ENCODE data around the gene SMTNL2.
"Not testable (repeated sequence)": the region's sequence is repeated elsewhere in the genome, so short reads cannot be mapped to it uniquely, and the experiment has no call there.

The SMTNL2 gene

GRCh38 chr17:4635823-4636375, 51.6 kb downstream of the SMTNL2 start:
- DNase-seq, result no peak
- no peaks in the 10 kb centered on the region for H3K9me3 ChIP-seq (ENCODE audit: severe bottlenecking)
- no peaks in the 10 kb centered on the region for H3K27me3 ChIP-seq (ENCODE audit: insufficient read depth, low read depth, severe bottlenecking)
- no peaks in the 10 kb centered on the region for H3K36me3 ChIP-seq
- TF ChIP-seq CTCF (IDR thresholded peaks at IDR 0.05; ENCODE audit: low read depth, low read length), result no peak
- no peak overlapping the region for H3K27ac ChIP-seq
- no peak overlapping the region for H3K4me3 ChIP-seq (ENCODE audit: low read depth, low read length)

GRCh38 chr17:4636474-4637100, 52.3 kb downstream of the SMTNL2 start:
- no peaks in the 10 kb centered on the region for H3K36me3 ChIP-seq
- no peak overlapping the region for H3K27ac ChIP-seq
- no peaks in the 10 kb centered on the region for H3K9me3 ChIP-seq (ENCODE audit: severe bottlenecking)
- H3K4me3 ChIP-seq (ENCODE audit: low read depth, low read length), result no peak overlapping the region
- H3K27me3 ChIP-seq (ENCODE audit: insufficient read depth, low read depth, severe bottlenecking), result peaks cover 6% of the 10 kb centered on the region
- DNase-seq, result no peak
- no peak for TF ChIP-seq CTCF (IDR thresholded peaks at IDR 0.05; ENCODE audit: low read depth, low read length)

DNA sequence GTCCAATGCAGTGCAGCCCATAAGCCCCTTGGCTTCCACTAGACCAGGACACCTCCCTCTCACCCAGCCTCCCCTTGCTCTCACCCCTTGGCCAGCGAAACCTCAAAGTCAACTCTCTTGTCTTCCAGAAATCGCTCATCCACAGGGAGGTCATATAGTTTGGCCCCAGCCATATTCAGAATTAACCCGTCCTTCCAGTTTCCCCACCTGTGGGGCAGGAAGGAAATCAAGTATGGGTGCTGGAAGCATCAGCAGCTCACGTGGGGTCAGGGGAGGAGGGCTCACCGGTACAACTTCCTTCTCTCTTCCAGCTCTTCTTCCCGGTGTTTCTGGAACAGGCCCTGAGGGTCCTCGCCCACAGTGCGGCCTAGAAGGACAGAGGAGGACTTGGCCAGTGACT, 54.4 kb downstream of the SMTNL2 start:
- H3K9me3 ChIP-seq (ENCODE audit: severe bottlenecking); H3K4me3 ChIP-seq (ENCODE audit: low read depth, low read length); DNase-seq; H3K36me3 ChIP-seq; H3K27ac ChIP-seq: not testable (repeated sequence)
- H3K27me3 ChIP-seq (ENCODE audit: insufficient read depth, low read depth, severe bottlenecking), result peaks cover 22% of the 10 kb centered on the region

- peaks cover 22% of the 10 kb centered on the region for H3K27me3 ChIP-seq (ENCODE audit: insufficient read depth, low read depth, severe bottlenecking)
- DNase-seq, result peak; percentile 73
- H3K4me3 ChIP-seq (ENCODE audit: low read depth, low read length); H3K27ac ChIP-seq; H3K36me3 ChIP-seq; H3K9me3 ChIP-seq (ENCODE audit: severe bottlenecking): not testable (repeated sequence)
- TF ChIP-seq CTCF (IDR thresholded peaks at IDR 0.05; ENCODE audit: low read depth, low read length), result peak; percentile 42
Measured at GRCh38 chr17:4639301-4640059, 55.2 kb downstream of the SMTNL2 start.

DNA sequence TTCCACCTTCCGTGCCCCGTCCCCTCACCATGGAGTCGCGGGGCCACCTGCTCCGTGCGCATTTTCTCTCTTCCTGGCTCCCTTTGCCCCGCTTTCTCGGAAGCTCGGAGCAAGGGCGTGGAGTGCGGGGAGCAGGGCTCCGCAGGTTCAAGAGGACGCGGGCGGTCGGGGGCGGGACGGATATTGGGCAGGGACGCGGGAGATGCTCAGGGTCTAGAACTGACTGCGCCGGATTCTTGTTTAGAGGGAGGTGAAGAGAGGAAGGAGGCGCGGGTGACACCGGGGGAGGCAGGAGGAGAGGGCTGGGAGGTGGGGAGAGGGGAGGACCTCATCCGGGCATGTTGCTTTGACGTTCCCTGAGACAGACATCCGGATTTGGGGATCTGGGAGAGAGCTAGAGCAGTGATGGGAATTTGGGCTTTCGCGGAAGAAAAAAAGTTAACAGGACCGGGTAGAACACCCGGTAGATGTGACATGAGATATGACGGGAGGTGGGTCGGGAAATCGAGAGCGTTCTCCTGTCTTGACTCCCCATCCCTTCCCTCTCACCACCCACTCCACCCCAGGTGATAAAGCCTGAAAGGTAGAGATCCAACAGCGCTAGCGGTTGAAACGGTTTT, 56.4 kb downstream of the SMTNL2 start:
- H3K9me3 ChIP-seq (ENCODE audit: severe bottlenecking); DNase-seq; H3K27ac ChIP-seq; H3K36me3 ChIP-seq; H3K4me3 ChIP-seq (ENCODE audit: low read depth, low read length): not testable (repeated sequence)
- H3K27me3 ChIP-seq (ENCODE audit: insufficient read depth, low read depth, severe bottlenecking), result peaks cover 22% of the 10 kb centered on the region

DNA sequence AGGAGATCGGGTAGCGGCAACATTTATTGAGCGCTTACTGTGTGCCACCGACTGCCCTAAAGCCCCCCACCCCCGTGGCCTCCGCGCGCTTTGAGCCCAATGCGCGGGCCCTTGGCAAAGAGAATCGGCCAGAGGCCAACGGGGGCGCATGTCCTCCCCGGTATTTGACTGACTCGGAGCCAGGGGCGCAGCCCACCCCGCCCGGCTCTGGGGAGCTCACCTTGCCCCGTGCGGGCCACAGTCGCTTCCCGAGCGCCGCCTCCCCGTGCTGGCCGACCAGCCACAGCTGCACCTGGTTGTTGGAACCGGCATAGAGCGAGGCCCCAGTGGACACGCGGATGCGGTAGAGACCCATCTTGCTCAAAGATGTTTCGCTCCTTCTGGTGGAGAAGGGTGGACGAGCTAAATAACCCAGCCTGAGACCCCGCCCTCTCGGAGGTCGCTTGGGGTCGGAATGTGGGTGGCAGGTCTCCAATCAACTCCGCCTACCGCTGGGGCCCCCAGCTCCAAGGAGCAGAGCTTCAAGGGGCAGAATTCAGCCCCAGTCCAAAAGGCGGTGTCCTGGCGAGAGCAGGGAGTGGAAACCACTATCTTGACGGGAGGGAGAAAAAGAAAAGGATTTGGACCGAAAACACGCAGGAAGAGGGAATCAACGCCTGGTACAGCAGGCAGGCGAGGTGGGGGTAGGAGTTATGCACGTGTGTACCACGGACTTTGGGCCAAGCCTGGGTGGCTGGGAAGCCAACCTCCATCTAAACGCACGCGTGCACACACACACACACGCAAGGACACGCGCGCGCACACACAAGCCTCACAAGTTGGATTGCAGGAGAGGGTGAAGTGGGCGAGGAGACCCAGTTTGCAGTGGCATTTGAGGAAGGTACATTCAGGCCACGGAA, 57.2 kb downstream of the SMTNL2 start, which contains the start of gene ALOX15:
TSS of gene ALOX15 (minus strand) at position 382 of the 899 bp plus-strand sequence. CDS start at position 355, 27 bp downstream.
- TF ChIP-seq CTCF (IDR thresholded peaks at IDR 0.05; ENCODE audit: low read depth, low read length), result no peak
- no peak within 1 kb of the TSS for H3K27ac ChIP-seq
- DNase-seq, result peak; percentile 16
- peaks cover 22% of the 10 kb centered on the region for H3K27me3 ChIP-seq (ENCODE audit: insufficient read depth, low read depth, severe bottlenecking)
- H3K36me3 ChIP-seq, result no peaks in the 10 kb centered on the region
- peak within 1 kb of the TSS; percentile 35 for H3K4me3 ChIP-seq (ENCODE audit: low read depth, low read length)
- H3K9me3 ChIP-seq (ENCODE audit: severe bottlenecking), result no peaks in the 10 kb centered on the region

Measured in WERI-Rb-1 (cell line).